Choroid plexus epithelial cell (primary cell): ENCODE measurements around the gene OBI1.

Experiments
- DNase-seq: peaks from one replicate; pipeline ENCODE4 v3.0.0-alpha.2; 2010; ENCODE audit warnings: low read depth
- H3K4me3 ChIP-seq: 2 replicates; pipeline ENCODE4 v1.5.1; 2011; ENCODE audit warnings: low read depth, mild to moderate bottlenecking, control low read depth, low read length, moderate library complexity
- CTCF ChIP-seq: conservative IDR thresholded peaks from 2 replicates; pipeline ENCODE4 v1.5.1; 2011; ENCODE audit warnings: low read depth, mild to moderate bottlenecking, control low read depth, inconsistent platforms, low read length, moderate library complexity

Gene OBI1

GRCh38 chr13:78598966-78599644 lies 59.9 kb downstream of the OBI1 start:
- DNase-seq: no peak
- no peak overlapping the region for H3K4me3 ChIP-seq
- no peak for TF ChIP-seq CTCF

GRCh38 chr13:78598116-78598781 lies 60.7 kb downstream of the OBI1 start:
- TF ChIP-seq CTCF: no peak
- no peak overlapping the region for H3K4me3 ChIP-seq
- no peak for DNase-seq

DNA sequence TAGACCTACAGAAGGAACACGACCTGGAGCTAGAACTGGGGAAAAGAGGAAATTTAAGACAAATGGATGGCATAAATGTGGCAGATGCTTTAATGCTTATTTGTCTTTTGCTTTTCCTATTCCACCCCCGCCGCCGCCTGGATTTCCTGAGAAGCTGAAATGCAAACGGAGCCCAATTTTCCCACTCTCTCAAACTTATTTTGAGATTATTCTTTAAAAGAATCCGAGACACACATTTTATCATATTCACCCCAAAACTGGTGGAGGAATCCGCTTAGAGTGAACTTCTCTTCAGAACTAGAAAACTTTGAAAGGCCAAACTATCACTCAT lies 61.4 kb downstream of the OBI1 start:
- DNase-seq: no peak
- TF ChIP-seq CTCF: no peak

GRCh38 chr13:78596736-78597601 lies 62.0 kb downstream of the OBI1 start:
- TF ChIP-seq CTCF: no peak
- DNase-seq: no peak
- H3K4me3 ChIP-seq: no peak overlapping the region

More for the DNA sequence above, 61.4 kb downstream of the OBI1 start:
- H3K4me3 ChIP-seq: no peak overlapping the region

- DNase-seq: no peak
- H3K4me3 ChIP-seq: no peak overlapping the region
- no peak for TF ChIP-seq CTCF
Measured at GRCh38 chr13:78596399-78596735, 62.6 kb downstream of the OBI1 start.

DNA sequence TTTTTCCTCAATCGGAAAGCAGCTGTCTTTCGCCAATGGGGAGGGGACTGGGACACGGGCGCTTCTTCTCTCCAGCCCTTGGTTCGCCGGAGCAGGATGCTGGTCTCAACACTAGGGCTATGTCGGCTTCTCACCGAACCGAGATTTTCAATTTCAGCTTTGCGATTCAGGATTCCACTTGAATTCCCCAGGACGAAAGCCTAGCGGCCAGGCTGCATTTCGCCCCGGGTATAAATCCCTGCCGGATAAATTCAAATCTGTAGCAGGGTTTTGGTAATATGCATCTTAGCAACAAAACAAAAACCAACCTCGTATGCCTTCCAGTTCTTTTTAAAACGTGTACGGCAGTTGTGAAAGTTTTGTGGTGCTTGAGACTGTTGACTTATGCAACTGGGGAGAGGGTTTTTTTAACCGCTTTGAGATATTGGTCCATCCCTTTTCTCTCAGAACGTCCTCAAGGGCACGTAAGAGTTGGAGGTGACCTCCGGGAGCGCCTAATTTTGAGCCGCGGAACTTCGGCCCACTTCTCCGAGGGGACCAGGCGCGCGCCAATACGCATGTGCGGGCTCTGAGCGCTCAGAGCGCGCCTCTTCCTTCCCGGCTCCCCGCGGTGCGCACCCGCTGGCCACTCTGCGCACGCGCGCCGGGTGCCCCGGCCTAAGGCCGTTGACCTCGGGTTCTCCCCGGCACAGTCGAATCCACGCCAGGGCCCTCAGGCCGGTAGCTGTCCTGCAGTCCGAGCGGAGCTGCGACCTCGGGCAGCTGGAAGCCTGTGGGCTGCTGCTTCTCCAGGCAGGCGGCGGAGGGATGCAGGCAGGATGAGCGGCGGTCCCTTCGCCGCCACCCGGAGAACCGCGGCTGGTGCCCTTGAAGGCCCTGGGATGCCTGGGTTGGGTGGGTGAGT lies 63.2 kb downstream of the OBI1 start:
- H3K4me3 ChIP-seq: peak overlapping the region; percentile 14

More for the DNA sequence above, 63.2 kb downstream of the OBI1 start:
- TF ChIP-seq CTCF: no peak
- DNase-seq: no peak
